Stomach (tissue), 4 donors: Measurements from ENCODE around the gene PCYT2.

Experiments used
- CTCF ChIP-seq, 7 experiments: fragments of 450-650 bp in 4 of 7; fragments of 200-600 bp in 3 of 7; sonication (generic) in 3 of 7; IDR thresholded peaks; one replicate each; pipeline ENCODE4 v1.5.1; 2016 to 2019; ENCODE audit warnings: antibody characterized with exemption in 7 of 7, control low read depth in 2 of 7, mild to moderate bottlenecking in 1 of 7
- EP300 ChIP-seq: sonication (generic); formaldehyde crosslinking; IDR thresholded peaks from one replicate; pipeline ENCODE4 v1.6.1; 2017; ENCODE audit warnings: antibody characterized with exemption
- POLR2A ChIP-seq, 4 donors: fragments of 450-650 bp; IDR thresholded peaks; one replicate each; pipeline ENCODE4 v1.6.1; 2016; ENCODE audit warnings: antibody characterized with exemption in 4 of 4, control low read depth in 2 of 4, mild to moderate bottlenecking in 1 of 4, moderate library complexity in 1 of 4
- POLR2AphosphoS5 ChIP-seq, 3 donors: sonication (generic); formaldehyde crosslinking; IDR thresholded peaks; one replicate each; pipeline ENCODE4 v1.6.1; 2016; ENCODE audit warnings: antibody characterized with exemption in 3 of 3

- no peak for TF ChIP-seq CTCF (IDR thresholded peaks at IDR 0.05)
- no peak for TF ChIP-seq POLR2A (IDR thresholded peaks at IDR 0.05)
- no peak for TF ChIP-seq POLR2AphosphoS5 (IDR thresholded peaks at IDR 0.05)
- TF ChIP-seq EP300 = no peak
These were observed 1.5 kb upstream of the PCYT2 start for GRCh38 chr17:81912441-81913309.
